HCT116 (cell line): ENCODE measurements around the gene GPAT2. TPM values are rescaled to one million over a fixed set of nuclear protein-coding genes. Genes with fewer than 3 reads are reported as not detected.

ENCODE experiments used
- ATAC-seq: fragments of 200-7000 bp; cut with Tn5 transposase; 2 replicates; pipeline ENCODE4 v1.9.1; 2020; ENCODE audit warnings: mild to moderate bottlenecking, moderate library complexity
- BruUV-seq: library from RNA; stranded (reverse); fragments of 400-500 nt; replicated peaks from 2 replicates; lab custom pipeline; 2021; lab: Mats Ljungman, UMichigan
- CTCF ChIA-PET: fragments of 300-600 bp; sonication (Branson Sonifier 250); formaldehyde crosslinking; loops from one replicate; lab custom pipeline; 2021; ENCODE audit warnings: antibody characterized with exemption; lab: Charles Lee
- POLR2A ChIA-PET: fragments of 300-600, 350-600 bp; sonication (Branson Sonifier 250); formaldehyde crosslinking; loops from one replicate; lab custom pipeline; 2021; ENCODE audit warnings: antibody characterized with exemption; lab: Charles Lee
- RAD21 ChIA-PET, 2 experiments: fragments of 300-600 bp; sonication (Branson Sonifier 250); formaldehyde crosslinking; loops; one replicate each; lab custom pipeline; 2023; ENCODE audit warnings: low total read pairs in 2 of 2; ENCODE audit not compliant: uncharacterized antibody in 2 of 2, unreplicated experiment in 2 of 2, low non-redundant PET in 1 of 2; lab: Charles Lee
- DNase-seq: peaks from one replicate; pipeline ENCODE4 v3.0.0-alpha.2; 2010; ENCODE audit warnings: low read depth, low spot score
- H2AFZ ChIP-seq: fragments of 200-600 bp; shearing (Covaris generic), sonication (generic); 2 replicates; pipeline ENCODE4 v1.6.1; 2017; ENCODE audit warnings: low read depth, mixed run types, mixed read lengths, antibody characterized with exemption, low read length; ENCODE audit not compliant: poor library complexity, severe bottlenecking
- H3K27ac ChIP-seq: 2 replicates; pipeline ENCODE4 v1.5.1; 2012; ENCODE audit warnings: low read depth, low read length
- H3K27me3 ChIP-seq: fragments of 200-600 bp; sonication (generic); 2 replicates; pipeline ENCODE4 v1.6.1; 2016; ENCODE audit warnings: mixed run types, low read length, mixed read lengths; ENCODE audit not compliant: insufficient read depth
- H3K36me3 ChIP-seq, 2 experiments: fragments of 200-500 bp in 1 of 2; fragments of 200-600 bp in 1 of 2; sonication (Bioruptor generic) in 1 of 2; sonication (generic) in 1 of 2; 2 replicates each; pipeline versions ENCODE4 v1.5.1 to v1.6.1; 2014 to 2016; ENCODE audit warnings: low read length in 2 of 2, inconsistent platforms in 1 of 2, mixed read lengths in 1 of 2, mixed run types in 1 of 2; ENCODE audit not compliant: insufficient read depth in 2 of 2, control insufficient read depth in 1 of 2
- H3K4me1 ChIP-seq, 2 experiments: fragments of 200-600 bp in 1 of 2; sonication (generic) in 1 of 2; 2 replicates each; pipeline versions ENCODE4 v1.5.1 to v1.6.1; 2012 to 2017; ENCODE audit warnings: low read length in 2 of 2, inconsistent platforms in 1 of 2, mild to moderate bottlenecking in 1 of 2, mixed read lengths in 1 of 2, mixed run types in 1 of 2, moderate library complexity in 1 of 2; ENCODE audit not compliant: insufficient read depth in 2 of 2, control insufficient read depth in 1 of 2
- H3K4me2 ChIP-seq: fragments of 200-600 bp; sonication (generic); 2 replicates; pipeline ENCODE4 v1.6.1; 2017; ENCODE audit warnings: mixed run types, low read length, mixed read lengths
- H3K4me3 ChIP-seq, 2 experiments: fragments of 200-600 bp in 1 of 2; sonication (generic) in 1 of 2; replicated peaks in 1 of 2; 2 replicates each; pipeline ENCODE4 v1.5.1; 2011 to 2016; ENCODE audit warnings: low read length in 2 of 2, control low read depth in 1 of 2, low read depth in 1 of 2, mild to moderate bottlenecking in 1 of 2, mixed read lengths in 1 of 2, mixed run types in 1 of 2
- H3K79me2 ChIP-seq: fragments of 200-600 bp; sonication (generic); 2 replicates; pipeline ENCODE4 v1.6.1; 2017; ENCODE audit warnings: mild to moderate bottlenecking, mixed run types, low read length, moderate library complexity, mixed read lengths; ENCODE audit not compliant: insufficient read depth
- H3K9ac ChIP-seq: fragments of 200-600 bp; sonication (generic); 2 replicates; pipeline ENCODE4 v1.6.1; 2016; ENCODE audit warnings: low read length, mixed read lengths
- H3K9me2 ChIP-seq: fragments of 200-600 bp; sonication (generic), shearing (Covaris generic); 2 replicates; pipeline ENCODE4 v1.6.1; 2017; ENCODE audit warnings: mixed run types, mild to moderate bottlenecking, moderate library complexity; ENCODE audit not compliant: insufficient read depth
- H3K9me3 ChIP-seq, 2 experiments: fragments of 200-500 bp in 1 of 2; fragments of 200-600 bp in 1 of 2; sonication (Bioruptor generic) in 1 of 2; sonication (generic) in 1 of 2; 2 replicates each; pipeline ENCODE4 v1.6.1; 2014 to 2017; ENCODE audit warnings: low read length in 2 of 2, mixed read lengths in 2 of 2, inconsistent platforms in 1 of 2, low read depth in 1 of 2, mild to moderate bottlenecking in 1 of 2, mixed run types in 1 of 2, moderate library complexity in 1 of 2; ENCODE audit not compliant: control insufficient read depth in 1 of 2, insufficient read depth in 1 of 2
- H4K20me1 ChIP-seq: fragments of 200-600 bp; sonication (generic), shearing (Covaris generic); 2 replicates; pipeline ENCODE4 v1.6.1; 2017; ENCODE audit warnings: mixed run types, mild to moderate bottlenecking, moderate library complexity; ENCODE audit not compliant: insufficient read depth
- EGR1 ChIP-seq: IDR thresholded peaks from 2 replicates; pipeline ENCODE4 v1.6.1; 2012; ENCODE audit warnings: low read depth
- ELF1 ChIP-seq: IDR thresholded peaks from 2 replicates; pipeline ENCODE4 v1.6.1; 2012; ENCODE audit warnings: low read depth, borderline replicate concordance
- EZH2 ChIP-seq: fragments of 200-600 bp; sonication (generic); IDR thresholded peaks from 2 replicates; pipeline ENCODE4 v1.6.1; 2017; ENCODE audit warnings: antibody characterized with exemption, mixed run types
- POLR2A ChIP-seq: IDR thresholded peaks from 2 replicates; pipeline ENCODE4 v1.7.0; 2011; ENCODE audit warnings: borderline replicate concordance; ENCODE audit not compliant: insufficient read depth, insufficient read length; ENCODE audit errors: extremely low read depth
- RAD21 ChIP-seq: IDR thresholded peaks from 2 replicates; pipeline ENCODE4 v1.6.1; 2012; ENCODE audit warnings: low read depth, mild to moderate bottlenecking
- SRF ChIP-seq: IDR thresholded peaks from 2 replicates; pipeline ENCODE4 v1.6.1; 2012; ENCODE audit warnings: low read depth
- TCF7L2 ChIP-seq: IDR thresholded peaks from 2 replicates; pipeline ENCODE4 v1.7.0; 2011; ENCODE audit warnings: borderline replicate concordance, inconsistent platforms; ENCODE audit not compliant: insufficient read depth, insufficient read length; ENCODE audit errors: extremely low read depth
- intact Hi-C: fragments of 100-400 bp; cut with micrococcal nuclease; formaldehyde crosslinking; loops from 2 replicates; pipeline ENCODE4 v1.10.0; 2022
- total RNA-seq: library from RNA; stranded (reverse); gene quantifications from one replicate; pipeline ENCODE4 v1.2.1, GENCODE V29; 2021; ENCODE audit not compliant: unreplicated experiment
- TF ChIP-seq, protein P1 (sequence below): IDR thresholded peaks from 2 replicates; pipeline ENCODE4 v1.6.1; 2011; ENCODE audit warnings: mild to moderate bottlenecking, low read length, moderate library complexity; ENCODE audit not compliant: insufficient replicate concordance; ENCODE audit errors: extremely low read depth
- TF ChIP-seq, protein P2 (sequence below): IDR thresholded peaks from 2 replicates; pipeline ENCODE4 v1.6.1; 2012; ENCODE audit warnings: low read depth
- TF ChIP-seq, protein P3 (sequence below): IDR thresholded peaks from 2 replicates; pipeline ENCODE4 v1.6.1; 2012
- TF ChIP-seq, protein P4 (sequence below): IDR thresholded peaks from 2 replicates; pipeline ENCODE4 v1.6.1; 2012

GPAT2 gene
- total RNA-seq, 1 experiment from 2014 or later: 54.2 TPM

DNA sequence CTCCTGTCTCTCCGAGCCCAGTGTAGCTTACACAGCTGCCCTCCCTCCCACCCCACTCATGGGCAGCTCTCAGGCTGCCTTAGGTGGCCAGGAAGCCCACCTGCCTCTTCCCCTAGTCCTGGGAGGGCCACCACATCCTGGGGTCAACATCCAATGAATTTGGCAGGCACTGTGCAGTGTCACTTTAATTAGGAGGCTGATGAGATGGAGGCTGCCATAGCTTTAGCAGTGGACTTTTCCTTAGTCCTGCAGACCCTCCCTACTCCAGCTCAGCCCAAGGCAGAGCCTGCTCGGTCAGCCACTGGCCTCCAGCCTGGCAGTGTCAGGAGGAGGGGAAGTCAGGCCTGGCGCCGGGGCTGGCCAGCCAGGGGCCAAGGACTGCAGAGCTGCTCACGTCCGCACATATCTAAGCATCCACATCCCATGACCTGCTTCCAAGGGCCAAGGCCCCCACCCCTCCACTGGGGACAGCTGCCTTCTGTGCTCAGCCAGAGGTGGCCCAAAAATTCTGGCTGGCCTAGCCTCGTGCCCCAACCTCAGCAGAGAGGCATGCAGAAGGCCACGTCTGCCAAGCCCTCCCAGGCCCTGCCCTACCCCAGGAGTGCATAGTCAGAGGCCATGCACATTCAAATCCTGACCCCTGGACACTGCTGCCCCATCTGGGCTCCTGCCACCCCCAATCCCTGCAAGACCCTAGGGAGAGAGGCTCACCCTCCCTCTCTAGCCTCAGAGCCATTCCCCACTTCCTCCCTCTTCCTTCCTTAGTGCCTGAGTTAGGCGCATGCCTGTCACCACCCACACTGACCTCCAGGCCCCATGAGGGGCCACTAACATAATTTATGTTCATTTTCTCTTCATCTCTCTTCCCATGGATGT is 48.6 kb upstream of the GPAT2 start:
- Histone ChIP-seq H3K79me2 (no peaks in the 10 kb centered on the region), H2AFZ (no peak overlapping the region), H3K4me1 (no peaks in the 10 kb centered on the region), H3K9ac (no peak overlapping the region), H3K27me3 (no peaks in the 10 kb centered on the region), H3K4me2 (no peak overlapping the region), H3K9me3 (no peaks in the 10 kb centered on the region), H4K20me1 (no peaks in the 10 kb centered on the region), H3K4me3 (no peak overlapping the region), H3K27ac (no peak overlapping the region), H3K36me3 (no peaks in the 10 kb centered on the region), H3K9me2 (no peaks in the 10 kb centered on the region)
- DNase-seq (no peak), ATAC-seq (no peak)
- ChIA-PET RAD21 (no interaction called here), CTCF (no interaction called here), POLR2A (no interaction called here)
- BruUV-seq: no TSS peak
- TF ChIP-seq, protein P1, sequence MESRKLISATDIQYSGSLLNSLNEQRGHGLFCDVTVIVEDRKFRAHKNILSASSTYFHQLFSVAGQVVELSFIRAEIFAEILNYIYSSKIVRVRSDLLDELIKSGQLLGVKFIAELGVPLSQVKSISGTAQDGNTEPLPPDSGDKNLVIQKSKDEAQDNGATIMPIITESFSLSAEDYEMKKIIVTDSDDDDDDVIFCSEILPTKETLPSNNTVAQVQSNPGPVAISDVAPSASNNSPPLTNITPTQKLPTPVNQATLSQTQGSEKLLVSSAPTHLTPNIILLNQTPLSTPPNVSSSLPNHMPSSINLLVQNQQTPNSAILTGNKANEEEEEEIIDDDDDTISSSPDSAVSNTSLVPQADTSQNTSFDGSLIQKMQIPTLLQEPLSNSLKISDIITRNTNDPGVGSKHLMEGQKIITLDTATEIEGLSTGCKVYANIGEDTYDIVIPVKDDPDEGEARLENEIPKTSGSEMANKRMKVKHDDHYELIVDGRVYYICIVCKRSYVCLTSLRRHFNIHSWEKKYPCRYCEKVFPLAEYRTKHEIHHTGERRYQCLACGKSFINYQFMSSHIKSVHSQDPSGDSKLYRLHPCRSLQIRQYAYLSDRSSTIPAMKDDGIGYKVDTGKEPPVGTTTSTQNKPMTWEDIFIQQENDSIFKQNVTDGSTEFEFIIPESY: no peak
- no peak for TF ChIP-seq EZH2
- TF ChIP-seq EGR1: no peak
- intact Hi-C loops: no loop called here

DNA sequence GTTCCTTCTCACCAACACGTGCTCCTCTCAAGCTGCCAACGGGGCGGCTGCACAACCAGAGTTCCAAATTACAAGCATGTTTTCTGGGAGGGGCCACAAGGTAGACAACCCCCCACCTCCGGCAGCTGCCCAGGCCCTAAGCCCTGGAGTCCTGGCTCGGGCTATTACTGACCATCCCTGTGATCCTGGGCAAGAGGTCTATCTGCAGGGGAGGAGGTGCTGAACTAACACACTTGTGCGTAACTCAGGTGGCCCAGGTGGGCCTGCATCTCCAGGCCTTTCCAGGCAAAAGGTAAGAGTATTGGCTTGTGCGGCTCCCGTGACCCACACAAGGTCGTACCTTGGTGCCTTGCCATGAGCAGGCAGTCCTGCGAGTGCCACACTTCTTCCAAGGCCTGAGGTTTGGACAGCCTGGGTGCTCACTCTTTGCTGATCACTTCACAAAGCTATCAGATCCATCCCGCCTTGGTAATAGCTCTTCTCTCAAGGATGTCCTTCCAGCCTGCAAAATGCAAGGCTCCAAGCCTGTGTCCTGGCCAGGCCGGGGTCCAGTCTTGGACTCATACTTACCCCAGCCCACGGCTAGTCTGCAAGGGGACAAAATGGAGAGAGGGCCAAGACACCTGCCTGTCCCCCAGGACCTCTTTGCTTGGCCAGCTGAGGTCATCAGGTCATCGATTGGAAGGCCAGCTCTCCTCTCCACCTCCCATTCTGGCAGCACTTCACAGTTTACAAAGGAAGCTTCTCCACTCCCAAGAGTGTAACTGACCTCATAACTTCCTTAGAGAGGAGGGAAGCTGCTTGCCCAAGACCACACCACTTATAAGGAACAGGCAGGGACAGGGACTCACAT is 47.7 kb upstream of the GPAT2 start:
- no TSS peak for BruUV-seq
- Histone ChIP-seq H3K27me3 (no peaks in the 10 kb centered on the region), H3K4me3 (no peak overlapping the region), H3K4me1 (no peaks in the 10 kb centered on the region), H3K27ac (no peak overlapping the region), H3K4me2 (no peak overlapping the region), H3K9me2 (no peaks in the 10 kb centered on the region), H2AFZ (no peak overlapping the region), H3K9me3 (no peaks in the 10 kb centered on the region), H4K20me1 (no peaks in the 10 kb centered on the region), H3K9ac (no peak overlapping the region), H3K36me3 (no peaks in the 10 kb centered on the region), H3K79me2 (no peaks in the 10 kb centered on the region)
- POLR2A ChIA-PET: no interaction called here
- DNase-seq (no peak), ATAC-seq (no peak)
- CTCF ChIA-PET: no interaction called here
- intact Hi-C loops: no loop called here
- RAD21 ChIA-PET: no interaction called here
- TF ChIP-seq, protein P2, sequence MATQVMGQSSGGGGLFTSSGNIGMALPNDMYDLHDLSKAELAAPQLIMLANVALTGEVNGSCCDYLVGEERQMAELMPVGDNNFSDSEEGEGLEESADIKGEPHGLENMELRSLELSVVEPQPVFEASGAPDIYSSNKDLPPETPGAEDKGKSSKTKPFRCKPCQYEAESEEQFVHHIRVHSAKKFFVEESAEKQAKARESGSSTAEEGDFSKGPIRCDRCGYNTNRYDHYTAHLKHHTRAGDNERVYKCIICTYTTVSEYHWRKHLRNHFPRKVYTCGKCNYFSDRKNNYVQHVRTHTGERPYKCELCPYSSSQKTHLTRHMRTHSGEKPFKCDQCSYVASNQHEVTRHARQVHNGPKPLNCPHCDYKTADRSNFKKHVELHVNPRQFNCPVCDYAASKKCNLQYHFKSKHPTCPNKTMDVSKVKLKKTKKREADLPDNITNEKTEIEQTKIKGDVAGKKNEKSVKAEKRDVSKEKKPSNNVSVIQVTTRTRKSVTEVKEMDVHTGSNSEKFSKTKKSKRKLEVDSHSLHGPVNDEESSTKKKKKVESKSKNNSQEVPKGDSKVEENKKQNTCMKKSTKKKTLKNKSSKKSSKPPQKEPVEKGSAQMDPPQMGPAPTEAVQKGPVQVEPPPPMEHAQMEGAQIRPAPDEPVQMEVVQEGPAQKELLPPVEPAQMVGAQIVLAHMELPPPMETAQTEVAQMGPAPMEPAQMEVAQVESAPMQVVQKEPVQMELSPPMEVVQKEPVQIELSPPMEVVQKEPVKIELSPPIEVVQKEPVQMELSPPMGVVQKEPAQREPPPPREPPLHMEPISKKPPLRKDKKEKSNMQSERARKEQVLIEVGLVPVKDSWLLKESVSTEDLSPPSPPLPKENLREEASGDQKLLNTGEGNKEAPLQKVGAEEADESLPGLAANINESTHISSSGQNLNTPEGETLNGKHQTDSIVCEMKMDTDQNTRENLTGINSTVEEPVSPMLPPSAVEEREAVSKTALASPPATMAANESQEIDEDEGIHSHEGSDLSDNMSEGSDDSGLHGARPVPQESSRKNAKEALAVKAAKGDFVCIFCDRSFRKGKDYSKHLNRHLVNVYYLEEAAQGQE: no peak
- TF ChIP-seq, protein P3, sequence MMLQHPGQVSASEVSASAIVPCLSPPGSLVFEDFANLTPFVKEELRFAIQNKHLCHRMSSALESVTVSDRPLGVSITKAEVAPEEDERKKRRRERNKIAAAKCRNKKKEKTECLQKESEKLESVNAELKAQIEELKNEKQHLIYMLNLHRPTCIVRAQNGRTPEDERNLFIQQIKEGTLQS: no peak
- TF ChIP-seq TCF7L2 (no peak), ELF1 (no peak), RAD21 (no peak), POLR2A (no peak), SRF (no peak)
- TF ChIP-seq, protein P4, sequence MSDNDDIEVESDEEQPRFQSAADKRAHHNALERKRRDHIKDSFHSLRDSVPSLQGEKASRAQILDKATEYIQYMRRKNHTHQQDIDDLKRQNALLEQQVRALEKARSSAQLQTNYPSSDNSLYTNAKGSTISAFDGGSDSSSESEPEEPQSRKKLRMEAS: no peak
